GM18507 (cell line): ENCODE results near the gene MOB3C.
A peak's percentile ranks its signal among the peaks of the same experiment; 100 is the strongest.

Experiments used
- DNase-seq: peaks from one replicate; pipeline ENCODE4 v3.0.0; 2011; ENCODE audit warnings: low read depth; ENCODE audit not compliant: insufficient read length; ENCODE audit errors: extremely low spot score
- FAIRE-seq: peaks from 2 replicates; lab custom pipeline; 2011; peaks lifted over from hg19 to GRCh38; lab: Jason Lieb, UNC

MOB3C gene

GRCh38 chr1:46612937-46613660 is 3.5 kb downstream of the MOB3C start:
- DNase-seq, result no peak
- FAIRE-seq, result no peak

- DNase-seq (no peak), FAIRE-seq (no peak)
These were observed 4.9 kb downstream of the MOB3C start for GRCh38 chr1:46611691-46612221.

GRCh38 chr1:46607345-46608130 is 9.1 kb downstream of the MOB3C start:
- DNase-seq (no peak), FAIRE-seq (no peak)

GRCh38 chr1:46606255-46606965 is 10.2 kb downstream of the MOB3C start:
- DNase-seq, result no peak
- FAIRE-seq, result no peak

- FAIRE-seq, result no peak
- DNase-seq, result no peak
These were observed 11.4 kb downstream of the MOB3C start for GRCh38 chr1:46605232-46605631.

GRCh38 chr1:46603858-46604549 is 12.6 kb downstream of the MOB3C start, which contains the start of gene MKNK1:
Gene MKNK1 (minus strand): TSS chr1:46604268. CDS start chr1:46583327, 20,941 bp downstream.
- peak; percentile 93 for FAIRE-seq
- peak; percentile 100 for DNase-seq

- no peak for DNase-seq
- FAIRE-seq, result no peak
These were observed 13.1 kb downstream of the MOB3C start for GRCh38 chr1:46603481-46603857.

GRCh38 chr1:46601257-46602007 is 15.2 kb downstream of the MOB3C start:
- no peak for DNase-seq
- FAIRE-seq, result no peak

- DNase-seq (no peak), FAIRE-seq (no peak)
These were observed 17.3 kb downstream of the MOB3C start for GRCh38 chr1:46599059-46599970.

GRCh38 chr1:46596846-46597245 is 19.8 kb downstream of the MOB3C start:
- DNase-seq (no peak), FAIRE-seq (no peak)

GRCh38 chr1:46596036-46596435 is 20.6 kb downstream of the MOB3C start:
- FAIRE-seq (no peak), DNase-seq (no peak)

GRCh38 chr1:46595127-46595526 is 21.5 kb downstream of the MOB3C start:
- no peak for DNase-seq
- no peak for FAIRE-seq

GRCh38 chr1:46594063-46594462 is 22.5 kb downstream of the MOB3C start:
- FAIRE-seq, result no peak

GRCh38 chr1:46592823-46593222 is 23.8 kb downstream of the MOB3C start:
- FAIRE-seq, result no peak
- no peak for DNase-seq

More at GRCh38 chr1:46594063-46594462, 22.5 kb downstream of the MOB3C start:
- no peak for DNase-seq

- no peak for DNase-seq
- FAIRE-seq, result no peak
These were observed 27.1 kb downstream of the MOB3C start for GRCh38 chr1:46589529-46589928.

GRCh38 chr1:46587069-46587468 is 29.5 kb downstream of the MOB3C start:
- FAIRE-seq, result no peak
- no peak for DNase-seq

GRCh38 chr1:46585312-46585938 is 31.2 kb downstream of the MOB3C start:
- FAIRE-seq, result no peak
- no peak for DNase-seq
